Ramos (cell line): ENCODE results near the gene ITCH.

Experiments
- in situ Hi-C: fragments of 300-500 bp; cut with MboI; formaldehyde crosslinking; loops from one replicate; pipeline ENCODE4 v1.14.3; 2022; ENCODE audit warnings: low sequenced_read_pairs; ENCODE audit not compliant: unreplicated experiment

Gene ITCH

DNA sequence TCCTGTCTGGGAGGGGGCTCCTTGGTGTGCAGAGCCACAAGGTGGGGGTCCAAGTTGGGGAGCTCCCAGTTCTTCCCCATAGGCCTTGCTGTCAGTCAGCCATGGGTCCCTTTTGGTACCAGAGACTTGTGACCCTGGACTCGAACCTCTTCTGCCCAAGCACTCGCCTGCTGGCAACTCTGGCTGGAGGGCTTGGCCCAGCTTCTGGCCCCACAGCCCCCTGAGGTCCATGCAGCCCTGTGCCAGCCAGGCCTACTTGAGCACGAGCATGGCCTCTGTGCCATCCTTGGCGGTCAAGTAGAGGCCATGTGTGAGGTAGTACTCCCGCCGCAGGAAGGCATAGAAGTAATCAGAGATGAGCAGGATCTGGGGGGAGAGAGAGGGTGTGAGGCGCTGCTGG lies 197.5 kb downstream of the ITCH start:
- in situ Hi-C loops: no loop called here
